Vagina (tissue), 2 donors: ENCODE results near the gene PAPSS1.
A peak's percentile ranks its signal among the peaks of the same experiment; 100 is the strongest.

Source experiments
- CTCF ChIP-seq, 3 experiments: fragments of 450-650 bp in 2 of 3; fragments of 200-600 bp in 1 of 3; sonication (generic) in 1 of 3; IDR thresholded peaks; one replicate each; pipeline ENCODE4 v1.5.1; 2017 to 2019; ENCODE audit warnings: antibody characterized with exemption in 3 of 3, mild to moderate bottlenecking in 2 of 3, moderate library complexity in 2 of 3
- POLR2A ChIP-seq, 2 donors: fragments of 450-650 bp; IDR thresholded peaks; one replicate each; pipeline ENCODE4 v1.6.1; 2017; ENCODE audit warnings: antibody characterized with exemption in 2 of 2, mild to moderate bottlenecking in 2 of 2, moderate library complexity in 2 of 2
- POLR2AphosphoS5 ChIP-seq, 2 donors: sonication (generic); formaldehyde crosslinking; IDR thresholded peaks; one replicate each; pipeline ENCODE4 v1.9.0; 2017; ENCODE audit warnings: antibody characterized with exemption in 2 of 2, mild to moderate bottlenecking in 2 of 2, low read depth in 1 of 2; ENCODE audit not compliant: insufficient read depth in 1 of 2

GRCh38 chr4:107757864-107758476, 37.9 kb upstream of the PAPSS1 start:
- TF ChIP-seq CTCF (IDR thresholded peaks at IDR 0.05) (peak in 2 of 3 experiments; percentile 31 to 66), POLR2A (IDR thresholded peaks at IDR 0.05) (no peak), POLR2AphosphoS5 (IDR thresholded peaks at IDR 0.05; ENCODE audit: insufficient read depth in 1 of 2, low read depth in 1 of 2) (no peak)
